ENCODE measurements around the gene PPP4C.

GRCh38 chr16:30033270-30033669, 42.5 kb upstream of the PPP4C start:
- no peak for TF ChIP-seq CTCF (IDR thresholded peaks at IDR 0.05; ENCODE audit: insufficient read depth, low read length)
- no peak for TF ChIP-seq POLR2AphosphoS5 (IDR thresholded peaks at IDR 0.05; ENCODE audit: low read depth)
